Erythroblast (primary cell): ENCODE results near the gene FH.

Experiments
- GATA1 ChIP-seq: IDR thresholded peaks from 2 replicates; pipeline ENCODE4 v1.6.1; 2011; ENCODE audit warnings: low read depth, mild to moderate bottlenecking, control low read depth, low read length, moderate library complexity
- POLR2A ChIP-seq: IDR thresholded peaks from 2 replicates; pipeline ENCODE4 v1.6.1; 2011; ENCODE audit warnings: mild to moderate bottlenecking, low read length

GRCh38 chr1:241557551-241558193, 38.1 kb upstream of the FH start:
- TF ChIP-seq POLR2A (no peak), GATA1 (no peak)
